HG03135 (cell line): Measurements from ENCODE around the gene TMEM171.

ENCODE experiments used
- ATAC-seq: cut with Tn5 transposase; IDR thresholded peaks from one replicate; pipeline ENCODE4 v1.9.1; 2021; ENCODE audit warnings: mild to moderate bottlenecking, moderate library complexity; ENCODE audit not compliant: unreplicated experiment

The TMEM171 gene

DNA sequence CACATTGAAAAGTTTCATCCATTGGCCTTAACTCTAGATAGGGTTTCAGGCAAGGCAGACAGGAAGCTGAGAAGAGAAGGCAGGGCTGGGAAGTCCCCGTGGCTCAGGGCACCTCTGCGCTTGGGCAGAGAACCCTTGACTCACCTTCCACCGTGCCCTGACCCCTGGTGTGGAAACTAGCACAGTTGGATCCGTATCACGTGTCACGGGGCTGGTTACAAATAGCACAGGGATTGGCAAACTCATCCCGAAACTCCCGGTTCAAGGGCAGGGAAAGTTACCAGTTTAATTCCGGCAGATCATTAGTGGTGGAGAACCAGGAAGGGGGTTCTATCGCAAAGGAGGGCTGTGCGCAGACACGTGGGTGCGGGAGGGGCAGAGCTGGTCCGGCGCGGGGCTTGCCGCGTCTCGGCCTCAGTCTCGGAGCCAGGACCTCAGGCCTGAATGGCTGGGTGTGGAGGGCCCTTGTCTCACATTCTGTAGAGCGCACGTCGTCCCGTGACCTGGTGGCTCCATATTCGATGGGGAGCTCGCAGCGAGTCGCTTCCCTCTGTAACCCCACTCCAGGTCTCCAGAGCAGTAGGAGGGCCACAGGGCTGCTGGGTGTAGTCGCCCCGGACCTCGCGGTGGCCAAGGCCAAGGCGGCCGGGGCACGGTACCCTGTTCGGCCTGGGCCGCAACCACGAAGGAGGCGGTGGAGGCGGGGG, 771 bp upstream of the TMEM171 start:
- no peak for ATAC-seq

GRCh38 chr5:73121119-73121463, 716 bp downstream of the TMEM171 start:
- no peak for ATAC-seq

DNA sequence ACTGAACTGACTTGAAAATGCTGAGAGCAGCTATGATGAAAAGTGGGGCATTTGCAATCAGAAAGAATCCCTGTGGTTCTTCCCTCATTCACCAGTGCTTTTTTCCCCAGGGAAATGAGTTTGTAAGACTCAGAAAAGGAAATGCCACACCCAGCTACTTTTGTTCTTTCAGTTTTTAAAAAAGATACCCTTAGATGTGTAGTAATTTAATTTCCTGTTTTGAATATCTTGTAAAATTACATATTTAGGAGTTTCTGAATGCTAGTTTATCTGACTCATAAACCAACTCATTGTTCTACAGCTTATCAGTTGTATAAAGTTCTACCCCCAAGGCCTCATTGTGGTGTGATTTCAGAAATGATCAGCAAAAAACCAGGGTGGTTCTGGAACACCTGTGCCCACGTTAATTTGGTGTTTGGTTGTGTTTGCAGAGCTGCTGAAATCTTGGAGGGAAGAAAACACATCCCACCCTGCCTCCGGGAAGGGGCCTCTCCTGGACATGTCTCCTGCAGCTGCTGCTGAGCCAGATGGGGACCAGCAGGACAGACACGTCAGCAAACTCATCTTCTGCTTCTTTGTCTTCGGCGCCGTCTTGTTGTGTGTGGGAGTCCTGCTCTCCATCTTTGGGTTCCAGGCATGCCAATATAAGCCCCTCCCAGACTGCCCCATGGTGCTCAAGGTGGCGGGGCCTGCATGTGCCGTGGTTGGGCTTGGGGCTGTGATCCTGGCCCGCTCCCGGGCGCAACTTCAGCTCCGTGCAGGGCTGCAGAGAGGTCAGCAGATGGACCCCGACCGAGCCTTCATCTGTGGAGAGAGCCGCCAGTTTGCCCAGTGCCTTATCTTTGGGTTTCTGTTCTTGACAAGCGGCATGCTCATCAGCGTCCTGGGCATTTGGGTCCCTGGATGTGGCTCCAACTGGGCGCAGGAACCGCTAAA, 2.8 kb downstream of the TMEM171 start:
- no peak for ATAC-seq

- no peak for ATAC-seq
Observed at GRCh38 chr5:73125289-73125688, 4.9 kb downstream of the TMEM171 start.

DNA sequence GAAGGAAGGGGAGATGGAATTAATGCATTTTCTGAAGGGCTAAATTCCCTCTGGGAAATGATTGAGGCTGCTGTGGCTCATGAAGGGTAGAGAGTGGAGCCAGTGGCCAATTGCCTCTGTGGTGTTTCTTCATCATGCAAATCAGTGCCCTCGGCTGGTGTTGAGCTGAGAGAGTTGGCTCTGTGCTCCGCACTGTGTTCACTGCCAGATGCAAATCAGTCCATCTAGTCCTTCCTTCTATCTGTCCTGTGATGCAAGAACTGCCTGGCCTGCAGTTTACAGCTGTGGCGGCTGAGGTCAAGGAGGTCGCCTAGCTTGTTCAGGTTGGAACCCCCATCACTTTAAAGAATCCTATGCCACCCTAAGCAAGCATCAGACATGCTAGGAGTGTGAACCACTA, 6.0 kb downstream of the TMEM171 start:
- ATAC-seq = no peak

- ATAC-seq = no peak
Observed at GRCh38 chr5:73126957-73127356, 6.6 kb downstream of the TMEM171 start.

- no peak for ATAC-seq
Observed at GRCh38 chr5:73129143-73129542, 8.8 kb downstream of the TMEM171 start.

DNA sequence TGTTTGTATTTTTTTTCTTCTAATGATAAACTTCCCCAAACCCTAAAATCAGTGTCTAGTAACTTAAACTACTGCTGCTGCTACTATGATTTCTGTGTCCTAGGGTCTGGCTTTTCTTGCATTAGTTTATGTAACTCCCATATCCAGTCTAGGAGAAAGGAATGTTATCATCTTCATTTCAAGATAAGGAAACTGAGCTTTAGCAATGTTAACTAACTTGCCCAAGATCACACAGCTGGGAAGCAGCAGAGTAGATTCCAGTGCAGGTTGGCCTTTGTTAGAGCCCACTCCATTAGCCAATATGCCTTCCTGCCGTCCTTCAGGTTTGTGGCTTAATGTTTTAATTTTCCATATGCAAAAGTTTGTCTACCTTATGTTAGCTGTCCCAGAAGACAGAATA, 10.4 kb downstream of the TMEM171 start:
- ATAC-seq = no peak

- ATAC-seq = no peak
Observed at GRCh38 chr5:73131711-73132425, 11.5 kb downstream of the TMEM171 start.

DNA sequence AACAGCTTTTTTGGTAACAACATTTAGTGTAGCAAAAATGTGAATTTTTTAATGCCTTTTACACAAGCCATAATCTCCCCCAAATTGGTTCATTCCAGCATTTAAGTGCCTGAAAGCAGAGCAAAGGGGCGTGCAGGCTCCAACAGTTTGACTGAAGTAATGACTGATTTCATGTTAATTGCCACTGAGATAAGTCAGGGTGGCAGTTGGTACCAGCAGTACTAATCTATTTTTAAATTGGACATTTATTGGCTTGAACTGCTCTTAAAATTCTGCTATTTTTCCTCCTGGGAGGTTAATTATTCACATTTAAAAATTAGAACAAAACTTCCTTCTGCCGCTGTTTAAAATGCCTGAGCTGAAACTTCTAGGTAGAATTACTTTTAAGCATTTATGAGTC, 12.4 kb downstream of the TMEM171 start:
- no peak for ATAC-seq

DNA sequence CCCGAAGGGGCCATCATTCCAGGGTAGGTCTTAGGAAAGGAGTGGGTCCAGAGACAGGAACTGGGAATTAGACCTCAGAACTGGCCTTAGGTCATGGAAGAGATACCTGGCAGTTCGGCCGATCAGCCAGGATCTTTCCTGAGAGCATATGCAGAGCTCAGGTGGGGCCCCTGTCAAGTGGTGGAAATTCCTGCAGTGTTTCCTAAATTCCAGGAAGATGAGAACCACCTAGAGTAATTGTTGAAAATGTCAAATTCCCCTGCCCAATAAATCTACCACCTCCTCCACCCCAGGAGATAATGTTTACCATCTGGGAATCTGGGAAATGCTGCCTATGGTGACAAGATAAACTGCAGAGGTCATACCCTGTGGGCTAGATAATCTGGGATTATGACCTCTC, 14.6 kb downstream of the TMEM171 start:
- ATAC-seq = no peak

GRCh38 chr5:73135429-73136054, 15.2 kb downstream of the TMEM171 start:
- ATAC-seq = no peak

DNA sequence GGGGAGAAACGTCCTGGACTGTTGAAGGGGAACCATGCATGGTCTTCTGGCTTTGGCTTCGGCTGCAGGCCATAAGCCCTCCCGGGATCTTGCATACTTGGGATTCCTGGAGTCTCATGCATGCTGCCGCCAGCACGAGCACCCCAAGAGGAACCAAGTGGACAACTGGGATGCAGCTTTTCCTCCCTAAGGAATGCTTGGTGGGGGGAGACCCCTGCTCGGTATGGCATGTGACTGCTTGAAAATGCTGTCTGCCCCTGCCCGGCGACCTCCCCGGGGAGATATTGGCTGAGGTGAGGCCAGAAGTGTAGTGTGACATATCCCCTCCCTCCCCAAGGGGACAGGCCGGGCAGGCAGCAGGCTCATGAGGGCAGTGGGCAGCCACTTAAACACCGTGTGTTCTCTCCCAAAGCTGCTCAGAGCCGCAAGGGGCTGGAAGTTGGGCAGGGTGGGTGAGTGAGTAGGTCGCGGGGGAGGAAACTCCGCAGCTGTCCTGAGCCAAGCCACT, 15.7 kb downstream of the TMEM171 start:
- no peak for ATAC-seq

GRCh38 chr5:73137563-73138530, 17.5 kb downstream of the TMEM171 start:
- no peak for ATAC-seq

- ATAC-seq = no peak
Observed at GRCh38 chr5:73139485-73139884, 19.1 kb downstream of the TMEM171 start.

GRCh38 chr5:73140801-73141200, 20.4 kb downstream of the TMEM171 start:
- no peak for ATAC-seq

DNA sequence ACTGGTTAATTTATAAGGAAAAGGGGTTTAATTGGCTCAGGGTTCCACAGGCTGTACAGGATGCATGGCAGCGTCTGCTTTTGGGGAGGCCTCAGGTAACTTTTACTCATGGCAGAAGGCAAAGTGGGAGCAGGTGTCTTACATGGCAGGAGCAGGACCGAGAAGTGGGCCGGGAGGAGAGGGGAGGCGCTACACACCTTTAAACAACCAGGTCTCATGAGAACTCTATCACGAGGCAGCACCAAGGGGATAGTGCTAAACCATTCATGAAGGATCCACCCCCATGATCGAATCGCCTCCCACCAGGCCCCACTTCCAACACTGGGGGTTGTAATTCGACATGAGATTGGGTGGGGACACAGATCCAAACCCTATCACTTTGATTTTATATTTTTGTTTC, 21.7 kb downstream of the TMEM171 start:
- ATAC-seq = no peak

DNA sequence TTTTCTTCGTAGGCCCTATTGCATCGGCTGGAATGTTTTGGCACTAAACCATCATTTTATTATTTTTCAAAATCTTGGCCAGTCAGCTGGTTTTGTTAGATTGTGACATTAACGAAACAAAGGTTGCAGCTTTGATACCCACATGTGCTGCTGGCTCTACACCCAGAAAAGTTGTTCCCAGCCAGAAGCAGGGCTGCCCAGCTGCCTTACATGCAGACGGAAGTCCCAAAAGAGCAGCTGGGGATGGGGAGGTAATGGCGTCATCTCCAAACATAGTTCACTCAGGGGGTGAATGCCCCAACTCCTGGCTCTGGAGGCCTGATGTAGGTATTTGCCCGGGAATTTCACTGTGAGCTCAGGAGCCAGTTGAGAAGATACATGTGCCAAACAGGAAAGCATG, 23.3 kb downstream of the TMEM171 start:
- no peak for ATAC-seq

GRCh38 chr5:73149540-73149939, 29.2 kb downstream of the TMEM171 start:
- no peak for ATAC-seq

GRCh38 chr5:73150876-73151275, 30.5 kb downstream of the TMEM171 start:
- ATAC-seq = no peak
